Psoas muscle (tissue), 8 donors: ENCODE measurements around the gene FRAS1. TPM values are rescaled to one million over a fixed set of nuclear protein-coding genes. Genes with fewer than 3 reads are reported as not detected.
"Not testable (repeated sequence)": the region's sequence is repeated elsewhere in the genome, so short reads cannot be mapped to it uniquely, and the experiment has no call there.

Source experiments
- ATAC-seq, 4 donors: fragments of 200-7000 bp; cut with Tn5 transposase; one replicate each; pipeline ENCODE4 v1.9.1; 2020; ENCODE audit warnings: moderate library complexity in 3 of 4, mild to moderate bottlenecking in 2 of 4
- DNase-seq, 2 donors: peaks; one replicate each; pipeline ENCODE4 v3.0.0-alpha.2; 2020
- H3K27ac ChIP-seq: fragments of 200-600 bp; one replicate; pipeline ENCODE4 v1.8.0; 2022
- H3K27me3 ChIP-seq, 3 donors: fragments of 200-600 bp in 1 of 3; one replicate each; pipeline versions ENCODE4 v1.6.1 to v1.8.0; 2013 to 2022; ENCODE audit warnings: low read length in 2 of 3, mild to moderate bottlenecking in 2 of 3, moderate library complexity in 1 of 3; ENCODE audit not compliant: insufficient read depth in 3 of 3
- H3K36me3 ChIP-seq, 2 donors: fragments of 200-600 bp in 1 of 2; one replicate each; pipeline versions ENCODE4 v1.6.1 to v1.8.0; 2013 to 2022; ENCODE audit warnings: low read depth in 1 of 2, mild to moderate bottlenecking in 1 of 2, moderate library complexity in 1 of 2; ENCODE audit not compliant: insufficient read depth in 1 of 2
- H3K4me1 ChIP-seq: fragments of 200-600 bp; one replicate; pipeline ENCODE4 v1.8.0; 2022
- H3K4me3 ChIP-seq: fragments of 200-600 bp; one replicate; pipeline ENCODE4 v1.8.0; 2022; ENCODE audit warnings: mild to moderate bottlenecking
- H3K9me3 ChIP-seq: fragments of 200-600 bp; one replicate; pipeline ENCODE4 v1.8.0; 2022
- WGBS, 3 donors: extraction: QIAGEN DNeasy Blood & Tissue Kit; methylation state at CpG; one replicate each; pipeline versions ENCODE4 v1.1.6 to v1.1.7; 2013; 5-methylcytosine and 5-hydroxymethylcytosine counted together
- intact Hi-C, 2 donors: fragments of 100-400 bp; cut with DNase I; formaldehyde crosslinking; loops; one replicate each; pipeline versions ENCODE4 v1.11.0 to v1.14.2; 2022
- polyA plus RNA-seq, 3 donors: library from polyadenylated mRNA; stranded (reverse); fragments of 200-250 nt; gene quantifications; one replicate each; pipeline ENCODE4 v1.2.3, GENCODE V29; 2013
- total RNA-seq, 4 donors: library from RNA; stranded (reverse); fragmentation: NEBNext Ultra II Directional in 2 of 4; extraction: Animal tissue kit (Norgen Biotek cat#: 25700) in 2 of 4; gene quantifications; one replicate each; pipeline versions ENCODE4 v1.2.1 to v1.2.4, GENCODE V29; 2021 to 2023
- TF ChIP-seq, protein P1 (sequence below): fragments of 200-600 bp; IDR thresholded peaks from one replicate; pipeline ENCODE4 v1.8.0; 2022; ENCODE audit warnings: antibody characterized with exemption
- donor health status: healthy with polysubstance abuse.
- donor health status: DM: no; HTN: no; CAD: no; lungs with moderate emphysema.
- donor health status: Bipolar disorder and iron deficiency.
- donor health status: healthy.
- donor health status: DM: yes; HTN: yes; CAD: no.
- donor health status: DM: no; HTN: no; CAD: no.
- donor health status: DM: no; HTN: no; CAD: no.
- donor health status: DM: yes; HTN: yes; CAD: no.

The FRAS1 gene
- total and polyA plus RNA-seq, 7 donors = 0.08 to 3.0 (median 0.42) TPM

DNA sequence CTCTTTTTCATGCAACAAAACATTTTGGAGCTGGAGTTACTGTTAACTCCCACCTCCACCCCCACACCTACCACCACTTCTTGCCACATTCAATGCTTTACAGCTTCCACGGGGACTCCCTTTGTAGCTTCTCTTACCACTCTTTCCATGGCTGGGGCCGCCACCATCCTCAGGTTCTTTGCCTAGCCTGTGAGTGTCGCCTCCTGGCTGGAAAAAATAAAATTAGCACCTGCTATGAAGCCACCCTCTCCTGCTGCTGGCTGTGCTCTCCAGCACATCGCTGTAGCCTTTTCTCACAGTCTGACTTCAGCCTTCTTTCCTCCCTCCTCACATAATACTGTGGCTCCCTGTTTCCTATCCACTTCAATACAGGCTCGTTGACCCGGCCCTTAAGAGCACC, 114.4 kb downstream of the FRAS1 start:
- intact Hi-C loops = no loop called here
- DNase-seq = no peak
- TF ChIP-seq, protein P1, sequence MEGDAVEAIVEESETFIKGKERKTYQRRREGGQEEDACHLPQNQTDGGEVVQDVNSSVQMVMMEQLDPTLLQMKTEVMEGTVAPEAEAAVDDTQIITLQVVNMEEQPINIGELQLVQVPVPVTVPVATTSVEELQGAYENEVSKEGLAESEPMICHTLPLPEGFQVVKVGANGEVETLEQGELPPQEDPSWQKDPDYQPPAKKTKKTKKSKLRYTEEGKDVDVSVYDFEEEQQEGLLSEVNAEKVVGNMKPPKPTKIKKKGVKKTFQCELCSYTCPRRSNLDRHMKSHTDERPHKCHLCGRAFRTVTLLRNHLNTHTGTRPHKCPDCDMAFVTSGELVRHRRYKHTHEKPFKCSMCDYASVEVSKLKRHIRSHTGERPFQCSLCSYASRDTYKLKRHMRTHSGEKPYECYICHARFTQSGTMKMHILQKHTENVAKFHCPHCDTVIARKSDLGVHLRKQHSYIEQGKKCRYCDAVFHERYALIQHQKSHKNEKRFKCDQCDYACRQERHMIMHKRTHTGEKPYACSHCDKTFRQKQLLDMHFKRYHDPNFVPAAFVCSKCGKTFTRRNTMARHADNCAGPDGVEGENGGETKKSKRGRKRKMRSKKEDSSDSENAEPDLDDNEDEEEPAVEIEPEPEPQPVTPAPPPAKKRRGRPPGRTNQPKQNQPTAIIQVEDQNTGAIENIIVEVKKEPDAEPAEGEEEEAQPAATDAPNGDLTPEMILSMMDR = no peak
- H3K27ac ChIP-seq = no peak overlapping the region
- no peaks in the 10 kb centered on the region for H3K4me1 ChIP-seq
- no peak overlapping the region for H3K4me3 ChIP-seq
- 87 to 89% (median 88%) methylated on average over 6 of the region's 6 CpGs for WGBS, 3 donors
- H3K36me3 ChIP-seq = no peaks in the 10 kb centered on the region
- H3K27me3 ChIP-seq = no peaks in the 10 kb centered on the region
- no peaks in the 10 kb centered on the region for H3K9me3 ChIP-seq
- ATAC-seq = no peak

DNA sequence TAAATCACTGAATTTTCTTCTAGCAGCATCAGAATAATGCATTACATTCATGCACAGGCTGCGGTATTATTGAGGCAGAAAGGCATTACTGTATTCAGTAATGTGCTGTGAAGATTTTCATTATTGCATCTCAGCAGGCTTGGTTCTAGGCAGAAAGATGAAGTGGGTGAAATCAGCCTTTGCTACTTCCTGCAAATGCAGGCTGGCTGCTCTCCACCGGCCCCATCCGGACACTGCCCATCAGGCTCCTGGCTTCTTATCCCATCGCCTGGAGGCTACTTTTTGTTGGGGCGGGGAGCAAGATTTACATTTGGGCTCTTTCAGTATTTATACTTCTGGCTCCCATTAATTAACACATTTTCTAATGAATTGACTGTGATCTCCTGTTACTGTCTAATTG, 117.8 kb downstream of the FRAS1 start:
- TF ChIP-seq, protein P1 = no peak
- no peaks in the 10 kb centered on the region for H3K36me3 ChIP-seq
- ATAC-seq = no peak
- DNase-seq = no peak
- WGBS, 3 donors = 63 to 75% (median 74%) methylated on average over 5 of the region's 5 CpGs
- H3K9me3 ChIP-seq = no peaks in the 10 kb centered on the region
- no peak overlapping the region for H3K27ac ChIP-seq
- H3K4me1 ChIP-seq = no peaks in the 10 kb centered on the region
- H3K4me3 ChIP-seq = no peak overlapping the region
- intact Hi-C loops = no loop called here
- H3K27me3 ChIP-seq = no peaks in the 10 kb centered on the region

DNA sequence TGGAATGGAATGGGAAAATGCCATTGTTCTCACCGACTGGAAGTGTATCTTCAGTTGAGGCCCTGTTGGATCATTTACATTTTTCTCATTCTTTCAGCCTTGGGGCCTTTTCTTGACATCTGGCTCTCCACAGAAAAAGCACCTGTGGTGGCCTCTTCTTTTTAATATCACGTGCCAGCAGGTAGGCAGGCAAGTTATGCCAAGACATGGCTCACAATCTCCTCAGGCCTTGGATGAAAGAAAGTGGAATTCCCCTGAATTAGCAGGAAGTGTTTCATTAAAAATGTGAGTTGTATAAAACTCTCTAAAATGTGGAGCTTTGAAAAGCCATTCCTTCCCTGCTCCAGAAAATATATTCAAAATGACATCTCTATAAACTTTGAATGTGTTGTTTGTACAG, 122.1 kb downstream of the FRAS1 start:
- WGBS, 3 donors = 65 to 68% (median 66%) methylated on average over 2 of the region's 2 CpGs
- Histone ChIP-seq H3K9me3 (no peaks in the 10 kb centered on the region), H3K27me3 (no peaks in the 10 kb centered on the region), H3K36me3 (no peaks in the 10 kb centered on the region), H3K4me1 (no peaks in the 10 kb centered on the region), H3K27ac (no peak overlapping the region), H3K4me3 (no peak overlapping the region)
- intact Hi-C loops = no loop called here
- ATAC-seq (no peak), DNase-seq (no peak)
- TF ChIP-seq, protein P1 = no peak

DNA sequence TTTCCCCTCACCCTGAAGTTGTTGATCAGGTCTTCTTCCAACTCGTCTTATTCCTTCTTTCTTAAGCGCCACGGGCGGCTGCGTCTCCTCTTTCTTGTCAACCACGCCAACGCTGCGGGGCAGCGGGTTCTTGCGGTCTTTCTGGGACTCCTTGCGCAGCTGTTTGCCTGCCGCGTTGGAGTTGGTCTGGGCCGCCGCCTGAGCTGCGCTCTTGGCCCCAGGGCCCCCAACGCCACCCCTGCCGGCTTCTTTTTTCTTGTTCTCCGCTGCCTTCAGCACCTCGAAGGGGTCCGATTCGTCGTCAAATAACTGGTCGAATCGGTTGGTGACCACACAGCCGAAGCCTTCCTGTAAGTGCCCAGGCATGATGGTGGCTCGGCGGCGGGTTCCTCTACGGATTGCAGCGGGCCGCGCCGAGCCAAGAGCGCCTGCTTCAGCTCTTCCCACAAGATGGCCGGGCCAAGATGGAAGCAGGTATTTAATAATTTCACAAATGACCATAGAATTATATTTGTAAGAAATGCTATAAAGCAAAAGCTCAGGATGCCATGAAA, 124.6 kb downstream of the FRAS1 start:
- H3K4me1 ChIP-seq, H3K27ac ChIP-seq, H3K36me3 ChIP-seq, ATAC-seq, intact Hi-C loops, H3K9me3 ChIP-seq, H3K27me3 ChIP-seq, DNase-seq, H3K4me3 ChIP-seq: not testable (repeated sequence)
- 97 to 99% (median 98%) methylated on average over 36 of the region's 36 CpGs for WGBS, 3 donors

DNA sequence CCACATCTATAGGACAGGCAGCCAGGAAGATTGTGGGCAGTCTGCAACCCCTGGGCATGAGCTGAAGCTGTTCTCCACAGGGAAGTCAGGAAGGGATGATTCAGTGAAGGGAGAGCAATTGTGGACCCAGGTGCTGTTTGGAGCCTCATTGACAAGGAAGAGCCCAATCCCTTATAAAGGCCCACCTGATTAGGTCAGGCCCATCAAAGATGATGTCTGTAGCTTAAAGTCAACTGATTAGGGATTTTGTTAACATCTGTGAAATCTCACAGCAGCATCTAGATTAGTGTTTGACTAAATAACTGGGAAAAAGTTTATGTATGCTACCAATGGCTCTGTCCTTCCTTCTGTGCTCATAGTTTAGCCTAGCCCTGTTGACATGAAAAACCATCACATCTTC, 127.5 kb downstream of the FRAS1 start:
- intact Hi-C loops = no loop called here

More for the DNA sequence above, 127.5 kb downstream of the FRAS1 start:
- Histone ChIP-seq H3K9me3 (no peaks in the 10 kb centered on the region), H3K36me3 (no peaks in the 10 kb centered on the region), H3K4me3 (no peak overlapping the region), H3K27me3 (no peaks in the 10 kb centered on the region), H3K27ac (no peak overlapping the region), H3K4me1 (peaks cover 6% of the 10 kb centered on the region)
- no peak for DNase-seq
- TF ChIP-seq, protein P1 = no peak
- no peak for ATAC-seq
